ENCODE results near the gene FGFR3. TPM values are rescaled to one million over a fixed set of nuclear protein-coding genes. Genes with fewer than 3 reads are reported as not detected.

Gene FGFR3
- total RNA-seq, 1 experiment from 2014 or later = 8.2 TPM

GRCh38 chr4:1745165-1745564, 47.9 kb upstream of the FGFR3 start:
- H3K27ac ChIP-seq (ENCODE audit: low read length) = no peak overlapping the region
- intact Hi-C loops (cut with micrococcal nuclease; ENCODE audit: unreplicated experiment) = no loop called here
- in situ Hi-C loops (cut with HindIII; ENCODE audit: low pct_unique_long_range_greater_than_20kb, low sequenced_read_pairs) = no loop called here
- no peaks in the 10 kb centered on the region for H3K36me3 ChIP-seq (ENCODE audit: control insufficient read depth, insufficient read depth, low read length)
- no peak for TF ChIP-seq SIN3A (IDR thresholded peaks at IDR 0.05; ENCODE audit: borderline replicate concordance, insufficient read depth, low read depth, low read length)
- TF ChIP-seq REST (IDR thresholded peaks at IDR 0.05; ENCODE audit: insufficient read depth in 1 of 2, low read depth in 2 of 2, low read length in 1 of 2) = no peak
- no peak for TF ChIP-seq TCF7L2 (IDR thresholded peaks at IDR 0.05; ENCODE audit: low read depth, low read length)
- TF ChIP-seq CTCF (IDR thresholded peaks at IDR 0.05) = no peak
- no peak for TF ChIP-seq POLR2AphosphoS5 (IDR thresholded peaks at IDR 0.05; ENCODE audit: low read depth, low read length)
- no peaks in the 10 kb centered on the region for H3K27me3 ChIP-seq (ENCODE audit: control insufficient read depth, insufficient read depth, low read length)
- H3K4me1 ChIP-seq (ENCODE audit: control insufficient read depth, insufficient read depth, low read length) = peaks cover 3% of the 10 kb centered on the region; the same call in 1 of the 2 replicates
- ChIA-PET CTCF (interaction anchor here (0.5 to 0.7 kb wide), 2 partner anchors 64 to 404 kb away, joined by 4 to 5 read pairs; no protein-coding TSS in a partner anchor), POLR2A (interaction anchor here (0.7 kb wide), 1 partner anchor 12 kb away, joined by 4 read pairs; no protein-coding TSS in a partner anchor)
- H3K9me3 ChIP-seq (ENCODE audit: control insufficient read depth, insufficient read depth, low read depth, low read length) = no peaks in the 10 kb centered on the region
- ATAC-seq = no peak
- no peak overlapping the region for H3K4me3 ChIP-seq (ENCODE audit: low read depth in 2 of 2, low read length in 2 of 2)
- no TSS peak for BruUV-seq (replicated peaks)
- no peak for DNase-seq (ENCODE audit: low read depth, low spot score)

GRCh38 chr4:1745697-1746096, 47.4 kb upstream of the FGFR3 start:
- CTCF ChIA-PET = interaction anchor here (0.5 to 0.7 kb wide), 2 partner anchors 64 to 405 kb away, joined by 4 to 5 read pairs; no protein-coding TSS in a partner anchor
- DNase-seq (ENCODE audit: low read depth, low spot score) = no peak
- POLR2A ChIA-PET = interaction anchor here (0.7 kb wide), 1 partner anchor 13 kb away, joined by 4 read pairs; no protein-coding TSS in a partner anchor
- peak; percentile 9; the same call in 1 of the 2 replicates for ATAC-seq
- H3K36me3 ChIP-seq (ENCODE audit: control insufficient read depth, insufficient read depth, low read length) = no peaks in the 10 kb centered on the region
- TF ChIP-seq SIN3A (IDR thresholded peaks at IDR 0.05; ENCODE audit: borderline replicate concordance, insufficient read depth, low read depth, low read length) (no peak), CTCF (IDR thresholded peaks at IDR 0.05) (no peak), REST (IDR thresholded peaks at IDR 0.05; ENCODE audit: insufficient read depth in 1 of 2, low read depth in 2 of 2, low read length in 1 of 2) (no peak), TCF7L2 (IDR thresholded peaks at IDR 0.05; ENCODE audit: low read depth, low read length) (no peak), POLR2AphosphoS5 (IDR thresholded peaks at IDR 0.05; ENCODE audit: low read depth, low read length) (no peak)
- H3K4me1 ChIP-seq (ENCODE audit: control insufficient read depth, insufficient read depth, low read length) = peaks cover 3% of the 10 kb centered on the region; the same call in 1 of the 2 replicates
- H3K27ac ChIP-seq (ENCODE audit: low read length) = no peak overlapping the region
- intact Hi-C loops (cut with micrococcal nuclease; ENCODE audit: unreplicated experiment) (no loop called here), in situ Hi-C loops (cut with HindIII; ENCODE audit: low pct_unique_long_range_greater_than_20kb, low sequenced_read_pairs) (no loop called here)
- BruUV-seq (replicated peaks) = no TSS peak
- no peaks in the 10 kb centered on the region for H3K27me3 ChIP-seq (ENCODE audit: control insufficient read depth, insufficient read depth, low read length)
- H3K9me3 ChIP-seq (ENCODE audit: control insufficient read depth, insufficient read depth, low read depth, low read length) = no peaks in the 10 kb centered on the region
- no peak overlapping the region for H3K4me3 ChIP-seq (ENCODE audit: low read depth in 2 of 2, low read length in 2 of 2)
